Endometrium (tissue), 2 donors: ENCODE results near the gene PKP3.
A peak's percentile ranks its signal among the peaks of the same experiment; 100 is the strongest.

Source experiments
- FAIRE-seq: peaks from 2 replicates; lab custom pipeline; 2012; peaks lifted over from hg19 to GRCh38; lab: Jason Lieb, UNC
- donor health status: control.
- donor health status: control.

PKP3 gene

DNA sequence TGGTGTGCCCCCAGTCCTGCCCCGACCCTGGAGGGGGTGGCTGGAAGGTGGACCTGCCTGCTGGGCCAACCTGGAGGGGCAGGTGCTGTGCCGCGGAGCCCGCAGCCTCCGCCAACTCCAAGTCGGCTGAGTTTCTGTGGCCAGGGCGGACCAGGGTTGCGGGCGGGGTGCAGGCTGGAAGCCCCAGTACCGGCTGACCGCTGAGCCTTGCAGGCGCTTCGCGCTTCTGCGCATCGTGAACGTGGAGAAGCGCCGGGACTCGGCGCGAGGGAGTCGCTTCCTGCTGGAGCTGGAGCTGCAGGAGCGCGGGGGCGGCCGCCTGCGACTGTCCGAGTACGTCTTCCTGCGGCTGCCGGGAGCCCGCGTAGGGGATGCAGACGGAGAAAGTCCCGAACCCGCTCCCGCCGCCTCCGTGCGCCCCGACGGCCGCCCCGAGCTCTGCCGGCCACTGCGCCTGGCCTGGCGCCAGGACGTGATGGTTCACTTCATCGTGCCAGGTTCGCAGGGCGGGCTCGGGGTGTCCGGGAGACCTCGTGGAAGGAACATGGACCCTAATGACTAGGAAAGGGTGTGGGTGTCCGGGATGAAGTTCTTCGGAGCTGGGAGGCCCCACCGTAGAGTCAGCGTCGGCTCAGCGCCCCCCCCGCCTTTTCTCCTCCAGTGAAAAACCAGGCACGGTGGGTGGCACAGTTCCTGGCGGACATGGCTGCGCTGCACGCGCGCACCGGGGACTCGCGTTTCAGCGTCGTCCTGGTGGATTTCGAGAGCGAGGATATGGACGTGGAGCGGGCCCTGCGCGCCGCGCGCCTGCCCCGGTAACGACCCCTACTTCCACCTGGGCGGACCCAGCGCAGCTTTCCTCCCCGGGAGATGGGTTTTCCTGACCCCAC is 14.6 kb upstream of the PKP3 start:
- no peak for FAIRE-seq

DNA sequence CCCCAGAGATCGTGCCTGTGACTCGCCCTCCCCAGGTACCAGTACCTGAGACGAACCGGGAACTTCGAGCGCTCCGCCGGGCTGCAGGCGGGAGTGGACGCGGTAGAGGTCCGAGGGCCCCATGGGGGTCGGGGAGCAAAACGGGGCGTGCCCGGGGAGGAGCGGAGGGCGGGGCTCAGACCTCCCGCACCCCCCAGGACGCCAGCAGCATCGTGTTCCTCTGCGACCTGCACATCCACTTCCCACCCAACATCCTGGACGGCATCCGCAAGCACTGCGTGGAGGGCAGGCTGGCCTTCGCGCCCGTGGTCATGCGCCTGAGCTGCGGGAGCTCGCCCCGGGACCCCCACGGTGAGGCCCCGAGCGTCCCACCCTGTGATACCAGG is 13.9 kb upstream of the PKP3 start:
- no peak for FAIRE-seq

DNA sequence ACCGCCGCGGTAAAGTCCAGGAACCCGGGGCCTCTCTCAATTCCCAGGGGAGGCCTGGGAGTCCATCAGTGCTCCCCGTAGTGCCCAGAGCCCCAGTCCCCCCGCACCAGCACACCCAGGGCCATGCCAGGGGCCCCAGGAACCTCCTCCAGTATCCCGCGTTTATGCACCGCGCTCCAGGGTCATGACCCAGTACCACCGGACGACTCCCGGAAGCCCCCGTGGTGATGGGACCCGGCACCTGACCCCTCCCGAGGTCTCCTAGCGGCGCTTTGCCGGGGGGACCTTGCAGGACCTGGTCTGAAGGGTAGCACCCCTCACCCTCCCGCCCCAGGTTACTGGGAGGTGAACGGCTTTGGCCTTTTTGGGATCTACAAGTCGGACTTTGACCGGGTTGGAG is 13.5 kb upstream of the PKP3 start:
- FAIRE-seq = no peak

DNA sequence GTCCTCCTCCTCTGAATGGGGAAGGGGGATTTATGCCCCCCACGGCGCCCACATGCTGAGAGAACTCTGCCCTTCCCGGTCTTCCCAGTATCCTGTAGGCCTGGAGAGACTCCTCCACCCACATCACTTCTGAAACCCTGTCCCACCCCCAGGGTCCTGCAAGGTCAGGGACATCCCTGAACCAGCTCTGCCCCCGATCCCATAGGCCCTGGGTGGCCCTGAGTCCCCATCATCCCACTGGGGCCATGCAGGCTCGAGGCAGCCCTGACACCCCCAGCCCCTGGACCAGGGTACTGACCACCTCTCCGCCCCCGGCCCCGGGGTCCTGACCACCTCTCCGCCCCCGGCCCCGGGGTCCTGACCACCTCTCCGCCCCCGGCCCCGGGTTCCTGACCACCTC is 13.0 kb upstream of the PKP3 start:
- no peak for FAIRE-seq

DNA sequence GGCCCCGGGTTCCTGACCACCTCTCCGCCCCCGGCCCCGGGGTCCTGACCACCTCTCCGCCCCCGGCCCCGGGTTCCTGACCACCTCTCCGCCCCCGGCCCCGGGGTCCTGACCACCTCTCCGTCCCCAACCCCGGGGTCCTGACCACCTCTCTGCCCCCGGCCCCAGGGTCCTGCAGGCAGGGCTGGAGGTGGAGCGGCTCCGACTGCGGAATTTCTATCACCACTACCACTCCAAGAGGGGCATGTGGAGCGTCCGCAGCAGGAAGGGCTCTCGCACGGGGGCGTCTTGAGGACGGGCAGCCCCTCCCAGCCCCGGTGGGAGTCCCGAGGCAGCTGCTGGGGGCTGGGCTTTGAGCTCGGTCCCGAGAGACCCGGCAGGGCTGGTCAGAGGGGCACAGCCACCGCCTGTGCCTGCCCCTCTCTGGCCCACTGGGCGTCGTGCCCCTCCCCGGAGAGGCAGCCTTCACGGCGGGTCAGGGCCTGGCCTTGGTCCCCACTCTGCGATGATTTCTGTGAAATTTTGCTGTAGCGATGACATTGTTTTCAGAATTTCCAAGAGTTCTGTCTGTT is 12.4 kb upstream of the PKP3 start:
- no peak for FAIRE-seq

DNA sequence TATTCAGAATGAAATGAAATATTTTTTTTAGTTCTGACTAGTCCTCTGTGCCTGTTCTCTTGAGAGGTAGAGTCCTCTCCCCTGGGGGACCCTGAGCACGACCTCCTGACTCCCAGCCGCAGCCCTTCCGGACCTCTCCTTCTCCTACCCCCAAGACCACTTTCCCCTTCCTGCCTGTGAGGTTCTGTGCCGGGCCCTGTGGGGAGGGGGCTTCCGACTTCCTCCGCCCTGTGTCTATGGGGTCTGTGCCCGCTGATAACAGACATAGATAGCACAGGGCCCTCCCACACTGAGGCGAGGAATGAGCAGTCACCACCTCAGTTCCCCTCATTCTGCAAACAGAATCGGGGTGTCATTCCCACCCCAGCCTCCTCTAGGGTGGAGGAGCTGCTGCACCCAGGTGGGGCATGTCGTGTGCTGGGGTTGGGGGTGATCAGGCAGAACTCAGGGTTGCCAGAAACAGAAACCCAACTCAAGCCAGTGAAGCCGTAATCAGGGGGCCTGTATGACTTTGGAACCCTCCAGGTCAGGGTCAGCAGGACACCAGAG is 11.9 kb upstream of the PKP3 start:
- no peak for FAIRE-seq

DNA sequence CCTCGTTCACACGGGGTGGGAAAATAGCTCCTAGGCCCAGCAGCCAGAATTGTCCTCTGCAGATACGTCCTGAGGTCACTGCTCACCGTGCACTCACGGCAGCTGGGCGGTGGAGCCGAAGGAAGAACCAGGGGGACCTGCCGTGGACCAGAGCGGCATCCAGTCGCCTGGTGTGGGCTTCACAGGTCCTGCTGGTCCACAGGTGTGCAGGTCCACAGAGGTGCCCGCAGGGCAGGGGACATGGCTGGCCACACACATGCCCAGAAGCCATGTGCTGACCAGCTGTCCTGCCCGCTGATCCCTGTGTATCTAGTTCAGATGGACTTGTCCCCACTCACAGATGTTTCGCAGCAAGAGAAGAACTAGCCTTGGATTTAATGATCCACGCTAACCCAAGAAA is 10.6 kb upstream of the PKP3 start:
- no peak for FAIRE-seq

DNA sequence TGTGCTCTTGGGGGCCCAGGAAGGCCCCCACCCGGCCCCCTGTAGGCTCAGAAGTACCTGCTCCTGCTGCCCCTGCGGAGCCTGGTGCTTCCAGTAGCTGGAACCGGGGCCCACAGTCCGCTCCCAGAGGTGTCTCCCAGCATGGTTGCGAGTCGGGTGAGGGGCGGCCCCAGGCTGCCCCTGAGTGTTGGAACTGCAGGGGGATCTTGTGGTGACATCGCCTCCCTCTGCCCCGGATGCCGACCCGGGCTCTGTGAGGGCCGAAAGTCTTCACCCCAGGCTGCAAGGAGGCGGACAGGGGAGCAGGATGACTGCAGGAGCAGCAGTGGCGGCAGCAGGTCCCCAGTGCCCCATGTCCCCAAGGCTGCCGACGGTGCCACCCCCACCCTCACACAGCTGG is 9.5 kb upstream of the PKP3 start:
- FAIRE-seq = no peak

DNA sequence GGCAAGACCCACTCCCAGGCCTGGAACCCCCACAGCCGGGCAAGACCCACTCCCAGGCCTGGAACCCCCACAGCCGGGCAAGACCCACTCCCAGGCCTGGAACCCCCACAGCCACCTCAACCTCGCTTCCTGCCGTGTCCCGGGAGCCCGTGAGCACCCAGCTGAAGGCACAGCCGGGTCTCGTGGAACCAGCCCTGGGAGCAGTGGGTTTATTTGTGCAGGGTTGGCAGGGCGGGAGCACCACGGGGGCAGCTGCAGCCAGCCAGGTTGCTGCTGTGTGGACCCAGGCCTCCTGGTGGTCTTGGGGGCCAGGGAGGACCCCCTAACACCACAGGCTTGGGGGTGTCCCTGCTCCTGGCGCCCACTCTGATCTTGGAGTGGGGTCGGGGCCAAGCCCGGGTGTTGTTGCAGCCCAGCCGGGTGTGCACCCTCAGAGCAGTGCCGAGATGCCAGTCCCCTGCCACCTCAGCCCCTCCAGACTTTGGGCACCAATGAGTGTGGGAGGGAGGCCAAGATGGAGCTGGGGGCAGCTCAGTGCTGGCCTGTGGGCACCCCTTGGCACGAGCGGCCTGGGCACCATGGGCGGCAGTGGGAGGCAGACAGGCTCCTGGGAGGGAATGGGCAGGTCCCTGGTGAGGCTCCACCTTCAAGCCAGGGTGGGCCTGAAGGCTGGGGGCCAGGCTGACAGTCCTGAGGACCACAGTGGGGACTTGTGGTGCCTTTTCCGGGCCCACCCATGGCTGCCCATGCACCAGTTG is 8.2 kb upstream of the PKP3 start:
- no peak for FAIRE-seq

DNA sequence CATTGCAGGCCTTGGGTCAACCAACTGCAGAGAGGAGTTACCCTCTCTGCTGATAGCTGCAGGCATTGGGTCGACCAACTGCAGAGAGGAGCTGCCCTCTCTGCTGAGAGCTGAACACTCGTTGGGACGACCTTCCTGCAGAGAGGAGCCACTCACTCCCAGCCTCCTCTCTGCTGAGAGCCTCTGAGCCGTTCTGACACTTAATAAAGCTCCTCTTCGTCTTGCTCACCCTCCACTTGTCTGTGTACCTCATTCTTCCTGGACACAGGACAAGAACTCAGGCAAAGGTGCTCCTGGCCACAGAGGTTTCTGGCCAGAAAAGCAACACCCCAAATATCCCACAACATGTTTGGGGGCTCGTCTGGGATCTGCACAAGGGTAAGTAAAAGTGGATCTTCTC is 7.5 kb upstream of the PKP3 start:
- no peak for FAIRE-seq

DNA sequence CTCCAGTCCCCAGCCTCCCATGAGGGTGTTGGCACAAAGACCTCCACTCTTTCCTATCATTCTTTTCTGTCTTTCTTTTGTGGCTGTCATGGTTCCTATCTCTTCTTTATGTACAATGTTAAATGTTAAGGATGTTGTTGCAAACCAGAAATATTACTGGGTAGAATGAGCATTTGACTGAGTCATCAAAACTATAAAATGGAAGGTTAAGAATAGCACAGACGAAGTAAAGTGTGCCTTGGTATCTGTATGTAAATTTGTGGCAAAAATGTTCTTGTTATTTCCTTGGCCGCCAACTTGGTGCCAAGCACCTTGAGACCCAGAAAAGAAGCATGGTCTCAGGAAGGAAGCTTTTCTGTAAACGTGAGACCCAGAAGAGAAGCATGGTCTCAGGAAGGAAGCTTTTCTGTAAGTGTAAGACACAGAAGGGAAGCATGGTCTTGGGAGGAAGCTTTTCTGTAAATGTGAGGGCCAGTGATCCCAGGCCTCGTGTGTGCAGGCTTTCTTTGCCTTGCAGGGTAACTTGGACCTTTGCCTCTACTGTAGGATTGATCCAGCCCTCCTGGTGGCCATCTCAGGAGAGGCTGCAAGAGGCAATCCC is 6.7 kb upstream of the PKP3 start:
- no peak for FAIRE-seq

DNA sequence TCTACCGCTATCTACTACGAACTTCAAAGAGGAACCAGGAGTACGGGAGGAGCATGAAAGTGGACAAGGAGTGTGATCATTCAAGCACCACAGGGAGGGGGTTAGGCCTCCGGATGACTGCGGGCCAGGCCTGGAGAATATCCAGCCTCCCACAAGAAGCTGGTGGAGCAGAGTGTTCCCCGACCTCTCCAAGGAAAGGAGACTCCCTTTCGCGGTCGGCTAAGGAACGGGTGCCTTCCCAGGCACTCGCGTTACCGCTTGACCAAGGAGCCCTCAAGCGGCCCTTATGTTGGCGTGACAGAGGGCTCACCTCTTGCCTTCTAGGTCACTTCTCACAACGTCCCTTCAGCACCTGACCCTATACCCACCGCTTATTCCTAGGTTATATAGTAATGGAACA is 4.6 kb upstream of the PKP3 start:
- peak; percentile 4 for FAIRE-seq

DNA sequence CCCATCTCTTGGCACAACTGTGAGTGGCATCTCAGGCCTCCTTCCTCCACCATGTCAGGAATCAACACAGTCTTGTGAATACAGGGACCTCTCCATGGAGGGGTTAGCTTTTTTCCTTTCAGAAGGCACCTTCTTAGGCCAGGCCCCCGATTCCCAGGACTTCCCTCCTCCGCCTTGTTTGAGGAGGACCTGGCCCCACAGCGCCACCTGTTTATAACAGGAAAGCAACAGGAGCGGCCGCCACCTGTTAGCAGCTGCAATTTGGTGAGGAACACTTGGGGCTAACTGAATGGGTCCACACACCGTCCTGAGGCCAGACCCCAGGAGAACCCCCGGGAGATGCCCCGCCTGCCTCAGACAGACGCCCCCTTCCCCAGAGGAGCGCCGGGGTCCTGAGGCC is 3.8 kb upstream of the PKP3 start:
- FAIRE-seq = no peak

DNA sequence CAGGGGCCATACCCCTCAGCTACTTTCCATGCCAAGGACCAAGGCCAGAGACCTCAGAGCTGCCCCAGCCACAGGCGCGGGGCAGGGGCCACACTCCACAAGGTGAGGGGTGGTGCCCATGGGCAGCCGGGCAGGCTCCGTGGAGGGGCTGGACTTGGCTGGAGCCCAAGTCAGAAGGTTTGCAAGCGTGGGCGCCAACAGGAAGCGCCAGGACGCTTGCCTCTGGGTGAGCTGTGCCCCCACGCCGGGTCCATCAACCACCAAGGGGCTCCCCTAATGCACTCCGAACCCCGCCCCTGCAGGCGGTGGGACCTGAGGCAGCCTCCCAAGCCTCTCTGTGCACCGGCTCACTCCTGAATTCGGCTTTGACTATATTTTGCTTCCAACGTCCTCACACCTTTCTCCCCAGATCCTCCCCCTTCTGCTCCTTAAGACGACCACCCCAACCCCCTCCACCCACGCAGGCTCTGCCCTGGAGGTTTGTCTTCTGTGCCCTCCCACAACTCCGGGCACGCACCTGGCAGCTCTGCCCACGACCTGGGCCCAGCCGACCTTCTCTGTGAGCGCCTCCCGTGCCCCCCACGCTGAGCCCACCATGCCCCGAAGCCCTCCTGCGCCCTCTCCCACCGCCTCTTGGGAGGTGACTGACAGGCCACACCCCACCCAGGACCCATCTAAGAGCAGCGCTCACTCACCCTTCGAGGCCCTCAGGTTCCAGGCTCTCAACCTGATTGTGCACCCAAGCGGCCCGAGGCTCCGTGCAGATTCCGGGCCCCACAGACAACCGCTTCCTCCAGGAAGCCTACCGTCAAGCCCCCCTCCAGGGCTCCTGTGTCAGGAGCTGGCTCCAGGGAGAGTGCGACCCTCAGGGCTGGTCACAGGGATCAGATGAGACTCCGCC is 2.6 kb upstream of the PKP3 start:
- no peak for FAIRE-seq

DNA sequence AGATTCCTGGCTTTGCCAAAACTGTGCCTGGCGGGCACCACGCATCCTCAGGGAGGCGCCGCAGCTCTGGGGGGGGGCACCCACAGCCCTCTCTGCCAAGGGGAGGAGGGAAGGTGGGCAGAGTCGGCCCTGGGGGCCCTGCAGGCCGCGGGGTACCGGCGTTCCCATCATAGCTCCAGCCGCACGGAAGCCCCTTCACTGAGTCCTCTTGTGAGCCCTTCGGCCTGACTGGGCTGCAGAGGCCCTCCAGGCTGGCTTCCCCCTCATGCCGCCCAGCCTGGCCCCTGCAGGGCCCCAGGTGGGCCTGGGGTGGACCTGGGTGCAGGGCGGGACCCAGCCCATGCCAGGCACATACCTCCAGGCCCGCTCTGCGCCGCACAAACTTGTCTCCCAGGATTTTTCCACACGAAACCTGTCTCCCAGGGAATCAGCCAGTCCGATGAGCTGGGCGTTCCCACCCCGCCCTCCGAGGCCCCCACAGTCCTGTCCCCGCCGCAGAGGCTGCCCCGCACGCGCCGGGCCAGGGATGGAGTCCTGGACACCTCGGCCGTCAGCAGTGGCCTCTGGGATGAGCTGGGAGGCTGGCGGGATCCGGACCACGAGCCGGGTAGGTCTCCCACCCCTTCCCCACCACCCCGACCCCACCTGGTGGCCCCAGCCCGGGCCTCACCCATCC is 1.8 kb upstream of the PKP3 start:
- no peak for FAIRE-seq

DNA sequence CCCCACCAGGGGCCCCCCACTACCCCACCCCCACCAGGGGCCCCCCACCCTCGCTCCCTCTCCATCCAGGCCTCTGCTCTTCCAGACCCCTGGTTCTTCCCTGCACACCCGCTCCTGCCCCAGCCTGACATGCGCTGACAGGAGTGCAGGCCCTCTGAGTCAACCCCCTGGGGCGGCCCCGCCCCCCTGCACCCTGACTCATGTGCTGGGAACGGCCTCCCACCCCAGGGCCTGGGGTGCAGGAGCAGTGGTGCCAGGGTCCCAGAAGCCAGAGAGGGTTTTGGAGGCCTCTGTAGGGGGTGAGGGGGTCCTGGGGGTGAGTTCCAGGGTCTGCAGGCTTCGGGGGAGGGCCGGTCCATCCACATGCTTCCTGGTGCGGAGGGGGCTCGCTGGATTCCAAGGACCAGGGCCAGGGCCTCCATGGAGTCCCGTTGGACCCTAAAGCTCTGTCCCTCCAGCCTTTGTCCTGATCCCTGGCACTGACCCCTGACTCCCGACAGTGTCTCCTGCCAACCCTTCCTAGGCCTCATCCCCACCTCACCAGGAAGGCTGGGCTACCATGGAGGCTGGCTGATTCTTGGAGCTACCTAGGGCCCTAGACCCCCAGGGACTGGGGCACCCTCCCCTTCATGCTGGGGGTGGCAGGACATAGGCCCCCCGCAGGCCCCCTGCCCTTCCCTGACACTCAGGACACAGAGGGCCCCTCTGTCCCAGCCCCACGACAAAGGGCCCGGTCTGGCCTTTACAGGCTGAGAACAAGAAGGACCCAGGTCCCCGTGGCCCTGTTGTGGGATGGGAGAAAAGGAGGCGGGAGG is 583 bp upstream of the PKP3 start:
- FAIRE-seq = no peak

DNA sequence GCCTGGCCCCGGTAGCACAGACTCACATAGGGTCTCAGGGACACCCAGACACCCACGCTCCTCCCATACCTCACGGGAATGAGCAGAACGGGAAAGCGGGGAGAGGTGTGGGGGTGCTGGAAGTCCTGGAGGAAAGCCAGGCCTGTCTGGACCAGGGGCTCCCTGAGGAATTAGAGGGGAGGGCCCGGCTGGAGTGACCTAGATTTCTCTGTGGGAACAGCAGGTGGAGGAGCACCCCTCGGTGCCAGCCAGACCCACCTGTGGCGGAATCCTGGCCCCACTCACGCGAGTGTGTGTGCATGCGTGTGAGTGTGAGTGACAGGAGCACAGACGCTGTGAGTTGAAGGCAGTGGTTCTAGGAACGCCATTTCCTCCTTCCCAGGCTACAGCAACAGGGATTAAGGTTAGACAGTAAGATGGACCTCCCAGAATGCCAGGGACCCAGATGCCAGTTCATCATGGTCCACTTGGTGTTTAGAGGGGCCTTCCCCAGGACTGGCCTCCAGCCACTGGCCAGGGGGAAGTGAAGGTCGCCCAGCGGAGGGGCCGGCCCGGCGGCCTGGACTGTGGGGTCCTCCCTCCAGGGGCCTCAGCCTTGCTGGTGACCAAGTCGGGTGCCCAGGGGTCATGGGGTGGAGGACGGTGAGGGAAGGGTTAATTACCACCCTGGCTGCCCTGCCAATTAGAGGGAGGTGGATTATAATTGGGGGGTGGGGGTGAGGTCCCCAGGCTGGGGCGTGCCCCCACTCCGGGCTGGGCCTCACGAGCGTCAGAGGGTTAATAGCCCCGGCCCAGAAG is 1.0 kb downstream of the PKP3 start:
- no peak for FAIRE-seq

DNA sequence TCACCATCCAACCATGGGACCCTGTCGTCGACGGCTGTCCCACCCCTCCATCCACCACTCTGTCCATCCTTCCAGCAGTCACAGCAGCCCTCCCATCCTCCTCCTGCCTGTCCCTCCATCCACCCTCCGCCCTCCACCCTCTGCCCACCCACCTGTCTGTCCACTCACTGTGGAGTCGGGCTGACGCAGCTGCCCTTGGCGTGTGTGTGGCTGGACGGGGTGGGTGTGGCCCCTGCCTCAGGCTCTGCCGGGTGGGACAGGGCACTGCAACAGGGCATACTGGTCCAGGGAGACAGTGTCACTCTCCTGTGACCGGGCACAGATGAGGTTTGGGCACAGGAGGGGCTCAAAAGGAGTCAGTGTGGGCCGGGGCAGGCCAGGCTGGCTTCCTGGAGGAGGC is 1.9 kb downstream of the PKP3 start:
- no peak for FAIRE-seq

DNA sequence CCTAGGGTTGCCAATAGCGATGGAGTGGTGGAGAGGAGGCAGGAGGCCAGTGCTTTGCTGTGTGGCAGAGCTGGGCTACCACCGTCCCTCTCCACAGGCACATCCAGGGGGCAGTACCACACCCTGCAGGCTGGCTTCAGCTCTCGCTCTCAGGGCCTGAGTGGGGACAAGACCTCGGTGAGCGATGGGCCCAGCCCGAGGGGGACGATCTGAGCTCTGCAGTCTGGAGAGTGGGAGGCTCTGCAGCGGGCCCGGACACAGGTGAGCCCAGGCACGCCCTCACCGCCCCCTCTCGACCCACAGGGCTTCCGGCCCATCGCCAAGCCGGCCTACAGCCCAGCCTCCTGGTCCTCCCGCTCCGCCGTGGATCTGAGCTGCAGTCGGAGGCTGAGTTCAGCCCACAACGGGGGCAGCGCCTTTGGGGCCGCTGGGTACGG is 2.5 kb downstream of the PKP3 start:
- no peak for FAIRE-seq
